ENCODE data around the gene ZNF785. TPM values are rescaled to one million over a fixed set of nuclear protein-coding genes. Genes with fewer than 3 reads are reported as not detected.
"Not testable (repeated sequence)": the region's sequence is repeated elsewhere in the genome, so short reads cannot be mapped to it uniquely, and the experiment has no call there.

ZNF785 gene
- total RNA-seq, 1 donor: 15.3 TPM

DNA sequence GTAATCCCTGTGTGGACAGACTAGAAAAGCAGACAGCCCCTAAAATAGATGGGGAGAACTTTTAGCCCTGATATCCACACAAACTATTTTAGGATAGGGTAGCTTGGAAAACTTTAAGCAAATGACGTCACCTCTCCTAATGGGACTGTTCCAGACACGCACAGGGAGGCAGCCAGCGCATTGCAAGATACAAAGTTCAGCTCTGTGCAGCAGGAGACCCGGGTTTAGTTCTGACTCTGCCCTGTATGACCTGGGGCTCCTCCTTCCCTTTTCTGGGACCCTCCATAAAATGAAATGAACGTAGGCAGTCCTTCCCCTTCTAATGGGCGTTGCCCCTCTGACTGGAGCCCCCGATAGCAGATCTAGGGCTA is 18.4 kb upstream of the ZNF785 start:
- no peak for DNase-seq (ENCODE audit: low read depth in 2 of 3, low spot score in 2 of 3)

DNA sequence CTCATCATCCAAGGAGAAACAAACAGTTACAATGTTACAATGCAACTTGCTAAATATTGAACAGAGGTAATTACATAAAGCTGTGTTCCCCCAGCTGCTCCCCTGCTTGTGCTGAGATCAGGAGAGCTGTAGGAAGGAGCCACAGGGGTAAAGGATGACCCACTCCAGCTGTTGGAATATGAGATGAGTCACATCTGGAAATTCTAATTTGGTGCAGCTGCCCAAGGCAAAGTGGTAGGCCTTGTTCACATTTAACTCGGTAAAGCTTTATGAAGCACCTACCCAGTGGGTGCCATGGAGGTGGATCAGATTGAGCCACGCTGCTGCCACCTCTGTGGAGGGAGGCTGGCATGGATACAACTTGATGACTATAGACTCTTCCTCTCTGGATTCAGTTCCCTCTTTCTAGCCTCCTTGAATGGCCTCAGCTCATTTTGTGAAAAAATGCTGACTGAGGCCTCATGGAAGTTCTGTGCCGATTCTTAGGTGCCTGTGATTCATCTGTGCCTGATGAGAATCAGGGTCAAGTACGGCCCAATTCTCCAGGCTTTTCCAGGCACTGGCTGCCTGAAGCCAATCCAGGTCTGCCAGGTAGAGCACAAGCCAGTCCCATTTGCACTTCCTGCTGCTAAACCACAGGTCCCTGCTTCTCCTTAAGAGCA is 17.2 kb upstream of the ZNF785 start:
- DNase-seq (ENCODE audit: low read depth in 2 of 3, low spot score in 2 of 3): no peak

DNA sequence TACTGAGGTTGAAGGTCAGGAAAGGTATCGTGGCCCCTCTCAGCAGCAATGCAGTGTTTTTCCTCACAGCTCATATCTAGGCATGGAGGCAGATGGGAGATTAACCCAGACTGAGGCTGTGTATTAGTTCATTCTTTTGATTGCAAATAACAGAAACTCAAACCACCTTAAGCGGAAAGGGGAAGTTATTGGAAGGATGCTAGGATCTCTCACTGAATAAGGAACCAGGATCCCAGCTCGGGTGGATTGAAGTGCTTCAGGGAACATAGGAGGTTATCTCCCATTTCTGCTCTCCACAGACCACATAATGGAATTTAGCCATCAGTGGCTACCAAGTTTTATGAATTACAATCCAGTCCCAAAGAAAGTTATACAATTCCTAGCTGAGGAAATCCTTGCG is 16.5 kb upstream of the ZNF785 start:
- no peak for DNase-seq (ENCODE audit: low read depth in 2 of 3, low spot score in 2 of 3)

DNA sequence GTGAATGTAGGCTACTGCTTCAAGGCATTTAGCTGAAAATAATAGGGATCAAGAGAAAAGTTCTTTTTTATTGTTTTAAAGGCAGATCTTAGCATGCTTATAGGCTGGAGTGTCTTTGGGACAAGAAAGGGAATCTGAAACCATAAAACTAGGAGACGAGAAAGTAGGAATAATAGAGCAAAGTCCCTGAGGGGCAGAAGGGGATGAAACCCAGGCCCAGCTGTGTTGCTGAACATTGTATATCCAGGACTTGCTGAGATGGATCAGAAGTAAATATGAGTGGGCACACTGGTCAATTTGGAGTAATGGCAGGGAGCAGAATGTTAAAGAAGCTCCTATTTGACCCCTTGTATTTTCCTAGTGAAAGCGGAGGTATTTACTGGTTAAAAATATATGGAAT is 15.4 kb upstream of the ZNF785 start:
- DNase-seq (ENCODE audit: low read depth in 2 of 3, low spot score in 2 of 3): no peak

DNA sequence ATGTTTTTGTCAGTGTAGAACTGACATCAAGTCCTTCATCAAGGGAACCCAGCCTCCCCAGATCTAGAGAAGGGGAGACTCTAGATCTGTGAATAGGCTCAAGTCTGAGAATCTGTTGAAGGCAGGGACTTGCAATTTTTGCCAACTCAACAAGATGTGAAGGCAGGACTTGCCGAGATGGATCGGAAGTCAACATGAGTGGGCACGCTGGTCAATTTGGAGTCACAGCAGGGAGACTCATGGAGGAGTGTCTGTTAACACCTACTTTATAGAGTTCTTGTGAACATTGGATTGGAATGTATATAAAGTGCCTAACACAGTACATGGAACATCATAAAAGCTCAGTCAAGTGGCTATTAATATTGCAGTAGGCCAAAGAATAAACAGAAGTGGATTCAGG is 14.7 kb upstream of the ZNF785 start:
- DNase-seq (ENCODE audit: low read depth in 2 of 3, low spot score in 2 of 3): no peak

DNA sequence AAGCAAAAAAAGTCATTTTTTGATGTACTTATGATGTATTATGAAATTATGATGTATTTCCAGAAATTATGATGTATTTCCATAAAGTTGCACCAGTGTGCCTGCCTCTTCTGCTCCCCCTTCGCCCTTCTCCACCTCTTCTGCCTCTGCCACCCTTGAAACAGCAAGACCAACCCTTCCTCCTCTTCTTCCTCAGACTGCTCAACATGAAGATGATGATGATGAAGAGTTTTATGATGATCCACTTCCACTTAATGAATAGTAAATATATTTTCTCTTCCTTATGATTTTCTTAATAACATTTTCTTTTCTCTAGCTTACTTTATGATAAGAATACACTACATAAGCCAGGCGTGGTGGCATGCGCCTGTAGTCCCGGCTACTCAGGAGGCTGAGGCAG is 7.4 kb upstream of the ZNF785 start:
- DNase-seq (ENCODE audit: low read depth in 2 of 3, low spot score in 2 of 3): no peak

DNA sequence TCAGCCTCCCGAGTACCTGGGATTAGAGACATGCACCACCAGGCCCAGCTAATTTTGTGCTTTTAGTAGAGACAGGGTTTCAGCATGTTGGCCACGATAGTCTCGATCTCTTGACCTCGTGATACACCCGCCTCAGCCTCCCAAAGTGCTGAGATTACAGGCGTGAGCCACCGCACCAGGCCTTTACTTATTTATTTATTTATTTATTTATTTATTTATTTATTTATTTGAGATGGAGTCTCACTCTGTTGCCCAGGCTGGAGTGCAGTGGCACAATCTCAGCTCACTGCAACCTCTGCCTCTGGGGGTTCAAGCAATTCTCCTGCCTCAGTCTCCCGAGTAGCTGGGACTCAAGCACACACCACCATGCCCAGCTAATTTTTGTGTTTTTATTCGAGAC is 5.4 kb upstream of the ZNF785 start:
- not testable (repeated sequence) for DNase-seq (ENCODE audit: low read depth in 2 of 3, low spot score in 2 of 3)

DNA sequence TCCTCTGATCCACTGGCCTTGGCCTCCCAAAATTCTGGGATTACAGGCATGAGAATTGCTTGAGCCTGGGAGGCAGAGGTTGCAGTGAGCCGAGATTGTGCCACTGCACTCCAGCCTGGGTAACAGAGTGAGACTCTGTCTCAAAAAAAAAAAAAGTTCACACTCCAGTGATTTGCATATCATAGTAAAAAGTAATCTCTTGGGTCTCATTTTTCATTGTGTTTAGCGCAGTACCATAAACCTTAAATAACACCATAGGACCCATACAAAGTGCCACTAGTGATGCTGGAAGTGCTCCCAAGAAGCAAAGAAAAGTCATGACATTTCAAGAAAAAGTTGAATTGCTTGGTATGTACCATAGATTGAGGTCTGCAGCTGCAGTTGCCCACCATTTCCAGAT is 4.1 kb upstream of the ZNF785 start:
- not testable (repeated sequence) for DNase-seq (ENCODE audit: low read depth in 2 of 3, low spot score in 2 of 3)

DNA sequence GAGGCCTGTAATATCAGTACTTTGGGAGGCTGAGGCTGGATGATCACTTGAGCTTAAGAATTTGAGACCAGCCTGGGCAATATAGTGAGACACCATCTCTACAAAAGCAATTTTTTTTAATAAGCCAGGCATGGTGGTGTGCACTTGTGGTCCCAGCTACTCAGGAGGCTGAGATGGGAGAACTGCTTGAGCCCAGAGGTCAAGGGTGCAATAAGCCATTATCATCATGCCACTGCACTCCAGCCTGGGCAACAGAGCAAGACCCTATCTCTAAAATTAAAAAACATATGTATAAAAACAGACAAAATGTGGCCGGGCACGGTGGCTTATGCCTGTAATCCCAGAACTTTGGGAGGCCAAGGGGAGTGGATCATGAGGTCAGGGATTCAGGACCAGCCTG is 3.2 kb upstream of the ZNF785 start:
- DNase-seq (ENCODE audit: low read depth in 2 of 3, low spot score in 2 of 3): no peak

DNA sequence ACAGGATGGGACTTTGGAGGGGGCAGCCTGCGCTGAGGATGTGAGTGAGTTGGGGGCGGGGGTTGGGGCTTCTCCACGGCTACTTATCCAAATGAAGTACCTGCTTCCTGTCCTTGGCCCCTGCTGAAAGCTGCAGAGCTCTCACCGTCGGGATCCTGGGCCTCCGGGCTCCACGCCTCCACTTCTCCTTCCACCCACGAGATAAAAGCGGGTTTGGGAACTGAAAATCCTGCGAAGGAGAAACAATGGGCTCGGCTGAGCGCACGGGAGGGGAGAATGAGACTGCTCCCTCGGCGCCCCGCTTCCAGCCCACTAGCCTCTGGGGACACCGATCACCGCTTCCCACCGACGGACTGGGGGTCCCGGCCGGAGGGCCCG is 486 bp downstream of the ZNF785 start:
- DNase-seq (ENCODE audit: low read depth in 2 of 3, low spot score in 2 of 3): peak in 1 of 3 donors; percentile 22

DNA sequence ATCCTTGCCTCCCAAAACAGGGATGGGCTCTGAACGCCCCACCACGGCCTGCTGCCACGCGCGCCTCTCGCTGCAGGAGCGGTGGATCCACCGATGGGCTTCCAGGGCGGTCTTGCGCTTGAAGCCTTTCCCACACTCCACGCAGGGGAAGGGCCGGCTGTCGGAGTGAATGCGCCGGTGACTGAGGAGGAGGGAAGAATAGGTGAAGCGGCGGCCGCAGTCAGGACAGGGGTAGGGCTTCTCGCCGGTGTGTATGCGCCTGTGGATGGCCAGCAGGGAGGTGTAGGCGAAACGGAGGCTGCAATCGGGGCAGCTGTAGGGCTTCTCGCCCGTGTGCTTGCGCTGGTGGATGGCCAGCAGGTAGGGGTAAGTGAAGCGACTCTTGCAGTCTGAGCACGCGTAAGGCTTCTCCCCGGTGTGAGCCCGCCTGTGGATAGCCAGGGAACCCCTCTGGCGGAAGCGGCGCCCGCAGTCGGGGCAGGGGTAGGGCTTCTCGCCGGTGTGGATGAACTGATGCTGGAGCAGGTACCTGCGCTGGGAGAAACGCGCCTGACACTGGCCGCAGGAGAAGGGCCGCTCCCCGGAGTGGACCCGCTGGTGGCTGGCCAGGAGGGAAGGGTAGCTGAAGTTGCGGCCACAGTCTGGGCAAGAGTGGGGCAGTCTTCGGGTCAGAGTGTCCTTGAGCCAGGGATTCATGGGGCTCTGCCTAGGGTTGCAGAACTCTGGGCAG is 2.7 kb downstream of the ZNF785 start:
- DNase-seq (ENCODE audit: low read depth in 2 of 3, low spot score in 2 of 3): no peak

DNA sequence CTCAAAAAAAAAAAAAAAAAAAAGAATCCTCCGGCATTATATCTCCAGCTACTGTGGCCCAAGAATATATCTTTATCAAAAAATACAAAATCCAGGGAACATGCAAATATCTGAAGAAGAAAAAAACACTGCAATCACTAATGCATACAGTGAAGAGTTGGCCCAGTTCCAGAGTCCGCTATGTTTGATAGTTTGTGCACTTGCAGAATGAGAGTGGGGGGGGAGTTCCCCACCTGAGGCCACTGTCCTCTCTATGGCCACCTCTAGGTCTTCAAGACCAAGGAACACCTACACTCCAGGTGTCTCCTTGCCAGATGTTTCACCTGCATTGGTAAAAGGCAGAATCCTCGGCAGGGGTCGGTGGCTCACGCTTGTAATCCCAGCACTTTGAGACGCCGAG is 4.0 kb downstream of the ZNF785 start:
- DNase-seq (ENCODE audit: low read depth in 2 of 3, low spot score in 2 of 3): no peak

DNA sequence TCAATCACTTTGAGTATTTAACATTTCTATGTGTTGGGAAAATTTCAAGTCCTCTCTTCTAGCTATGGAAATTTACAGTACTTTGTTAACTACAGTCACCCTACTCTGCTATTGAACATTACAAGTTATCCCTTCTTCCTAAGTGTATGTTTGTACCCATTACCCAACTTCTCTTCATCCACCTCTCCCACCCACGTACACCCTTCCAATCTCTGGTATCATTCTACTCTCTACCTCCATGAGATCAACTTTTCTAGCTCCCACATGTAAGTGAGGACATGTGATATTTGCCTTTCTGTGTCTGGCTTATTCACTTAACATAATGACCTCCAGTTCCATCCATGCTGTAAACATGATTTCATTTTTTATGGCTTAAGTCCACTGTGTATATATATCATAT is 10.8 kb downstream of the ZNF785 start:
- no peak for DNase-seq (ENCODE audit: low read depth in 2 of 3, low spot score in 2 of 3)

DNA sequence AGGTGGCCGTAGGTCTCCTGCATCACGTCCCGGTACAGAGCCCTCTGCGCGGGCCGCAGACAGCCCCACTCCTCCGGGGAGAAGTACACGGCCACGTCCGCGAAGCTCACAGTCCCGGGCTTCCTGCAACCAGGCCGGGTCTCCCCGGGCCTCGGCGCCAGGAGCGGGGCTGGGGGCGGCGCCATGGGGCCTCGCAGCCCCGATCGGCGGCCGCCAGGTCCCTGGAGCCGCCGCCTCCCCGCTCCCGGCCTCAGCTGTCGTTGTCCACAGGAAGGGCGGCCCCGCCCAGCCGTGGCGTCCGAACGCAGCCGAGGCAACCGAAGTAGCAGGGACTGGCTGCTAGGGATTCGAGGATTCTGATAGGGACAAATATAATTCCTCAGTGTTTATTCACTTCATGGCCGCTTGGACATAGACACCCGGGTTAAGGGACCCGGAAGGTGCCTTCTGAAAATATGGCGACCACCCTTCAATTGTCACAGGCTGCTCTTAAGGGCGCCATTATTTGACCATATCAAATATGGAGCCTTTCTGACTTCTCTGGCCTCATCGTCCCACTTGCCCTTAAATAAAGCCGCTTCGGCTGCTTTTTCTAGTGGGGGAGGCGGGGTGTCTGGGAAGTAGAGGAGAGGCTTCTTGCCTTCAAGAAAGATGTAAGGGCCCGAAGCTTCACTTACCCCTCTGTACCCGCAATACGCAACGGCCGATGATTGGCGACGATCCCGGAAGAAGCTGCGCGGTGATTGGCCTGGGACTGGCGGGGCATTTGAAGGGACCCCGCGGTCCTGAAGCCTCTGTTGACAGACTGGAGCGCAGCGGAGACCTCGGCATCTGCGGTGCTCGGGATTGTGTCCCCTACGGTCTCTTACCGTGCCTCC is 13.8 kb downstream of the ZNF785 start, which contains the start of gene ZNF688:
Gene ZNF688, minus strand, starts transcription at position 270 of the 878 bp plus-strand sequence. Its CDS starts 85 bp downstream, at position 185.
- peak; percentile 77 to 100 (median 98) for DNase-seq (ENCODE audit: low read depth in 2 of 3, low spot score in 2 of 3)

DNA sequence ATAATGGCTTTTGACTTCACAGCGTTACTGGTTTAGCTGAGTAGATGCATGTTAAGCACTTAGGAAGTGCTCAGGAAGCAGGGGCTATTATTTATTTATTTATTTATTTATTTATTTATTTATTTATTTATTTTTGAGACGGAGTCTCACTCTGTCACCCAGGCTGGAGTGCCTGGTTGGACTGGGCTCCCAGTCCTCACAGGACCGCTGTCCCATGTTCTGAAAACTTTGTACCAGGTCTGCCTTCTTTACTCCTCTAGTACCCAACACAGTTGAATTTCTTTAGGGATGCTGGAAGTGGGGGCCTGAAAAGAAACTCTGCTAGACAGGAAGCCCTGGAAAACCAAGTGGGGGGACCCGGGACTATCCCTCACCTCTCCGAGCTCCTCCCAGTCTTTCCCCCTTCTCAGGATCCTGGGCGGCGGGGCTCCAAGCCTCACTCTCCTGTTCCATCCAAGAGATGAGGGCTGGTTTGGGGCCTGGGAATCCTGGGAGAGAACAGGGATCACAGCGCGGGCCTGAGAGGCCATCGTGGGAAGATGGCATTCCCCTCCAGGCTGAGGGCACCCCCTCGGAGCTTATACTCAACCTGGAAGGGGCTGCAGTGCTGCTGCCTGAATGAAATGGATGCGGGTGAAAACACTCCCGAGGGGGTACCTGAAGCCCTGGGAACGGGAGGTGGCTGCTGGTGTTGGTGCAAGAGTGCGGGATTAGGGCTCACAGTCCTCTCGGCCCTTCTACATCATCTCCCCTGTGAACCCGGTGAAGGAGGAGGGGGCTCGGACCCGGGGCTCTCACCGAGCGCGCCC is 14.7 kb downstream of the ZNF785 start:
- no peak for DNase-seq (ENCODE audit: low read depth in 2 of 3, low spot score in 2 of 3)

DNA sequence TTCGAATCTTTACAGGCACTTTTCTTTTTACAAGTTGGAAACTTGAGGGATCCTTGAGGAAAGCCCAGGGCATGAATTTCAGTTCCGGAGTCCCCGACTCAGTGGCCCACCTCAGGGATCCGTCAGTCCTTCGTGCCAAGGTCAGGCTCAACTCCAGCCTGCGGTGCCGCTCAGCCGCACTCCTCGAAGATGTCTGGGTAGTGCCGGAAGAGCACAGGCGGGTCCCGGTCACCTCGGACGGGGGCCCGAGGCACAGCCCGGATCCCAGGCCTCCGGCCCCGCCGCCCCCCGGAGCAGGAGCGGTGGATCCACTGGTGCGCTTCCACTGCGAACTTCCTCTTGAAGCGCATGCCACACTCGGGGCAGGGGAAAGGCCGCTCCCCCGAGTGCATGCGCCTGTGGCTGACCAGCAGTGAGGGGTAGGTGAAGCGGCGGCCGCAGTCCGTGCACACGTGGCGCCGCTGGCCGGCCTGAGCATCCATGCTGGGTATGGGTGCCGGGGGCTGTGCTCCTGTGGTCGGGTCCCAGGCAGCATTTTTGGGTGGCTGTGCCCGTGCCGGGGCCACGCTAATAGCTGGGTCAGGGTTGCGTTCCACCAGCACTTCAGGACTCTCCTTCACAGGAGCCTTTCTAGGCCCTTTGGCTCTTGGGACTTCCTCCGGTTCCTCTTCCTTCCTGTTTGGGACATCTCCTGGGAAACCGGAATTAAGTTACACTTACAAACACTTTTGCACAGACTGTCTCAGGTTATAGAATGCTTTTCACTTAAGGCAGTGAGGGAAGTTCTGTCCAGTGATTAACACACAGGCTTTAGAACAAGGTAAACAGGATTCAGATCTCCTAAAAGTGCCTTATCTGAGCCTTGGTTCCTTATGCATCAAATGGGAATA is 15.5 kb downstream of the ZNF785 start:
- no peak for DNase-seq (ENCODE audit: low read depth in 2 of 3, low spot score in 2 of 3)

DNA sequence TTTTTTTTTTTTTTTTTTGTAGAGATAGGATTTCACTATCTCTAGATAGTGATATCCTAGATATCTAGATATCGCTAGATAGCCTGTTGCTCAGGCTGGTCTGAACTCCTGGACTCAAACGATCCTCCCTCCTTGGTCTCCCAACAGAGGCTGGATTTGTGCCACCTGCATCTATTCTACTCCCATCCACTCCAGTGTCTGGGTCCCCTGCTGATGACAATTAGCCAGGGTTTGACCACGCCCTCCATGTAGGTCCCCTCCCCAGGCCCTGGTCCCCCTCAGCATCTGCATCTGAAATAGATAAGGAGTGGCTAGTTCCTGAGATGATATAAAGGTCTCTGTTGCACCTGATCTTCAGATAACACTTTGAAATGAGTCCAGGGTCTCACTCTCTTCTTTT is 16.2 kb downstream of the ZNF785 start:
- no peak for DNase-seq (ENCODE audit: low read depth in 2 of 3, low spot score in 2 of 3)

DNA sequence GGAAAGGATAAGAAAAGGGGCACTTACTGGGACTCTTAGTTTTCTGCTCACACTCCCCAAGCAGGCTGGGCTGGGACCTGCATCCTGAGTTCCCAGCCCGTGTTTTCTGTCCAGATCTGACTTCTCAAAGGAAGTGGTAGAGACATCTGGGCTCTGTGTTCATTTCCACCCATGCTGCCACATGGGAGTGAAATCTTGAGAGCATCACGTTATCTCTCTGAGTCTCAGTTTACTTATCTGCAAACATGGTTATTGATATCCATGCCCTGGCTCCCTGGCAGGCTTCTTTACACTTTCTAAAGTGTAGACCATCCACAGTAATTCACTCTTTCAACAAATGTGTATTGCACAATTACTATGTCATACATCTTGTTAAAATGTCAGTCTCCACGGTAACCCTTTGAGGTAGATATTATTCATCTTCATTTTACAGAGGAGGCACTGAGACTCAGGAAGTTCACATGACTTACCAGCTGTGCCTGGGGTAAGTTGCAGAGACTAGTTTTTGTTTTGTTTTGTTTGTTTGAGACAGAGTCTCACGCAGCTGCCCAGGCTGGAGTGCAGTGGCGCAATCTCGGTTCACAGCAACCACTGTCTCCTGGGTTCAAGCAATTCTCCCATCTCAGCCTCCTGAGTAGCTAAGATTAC is 17.4 kb downstream of the ZNF785 start:
- peak in 2 of 3 donors; percentile 69 to 85 for DNase-seq (ENCODE audit: low read depth in 2 of 3, low spot score in 2 of 3)
